Hepatocyte (in vitro differentiated cells): Measurements from ENCODE around the gene OR8B8.

Experiments
- CTCF ChIP-seq: fragments of 200-600 bp; sonication (generic); IDR thresholded peaks from 2 replicates; pipeline ENCODE4 v1.5.1; 2016; ENCODE audit warnings: antibody characterized with exemption, mild to moderate bottlenecking; ENCODE audit not compliant: poor library complexity
- EZH2 ChIP-seq: fragments of 200-600 bp; sonication (generic); IDR thresholded peaks from 2 replicates; pipeline ENCODE4 v1.6.1; 2016; ENCODE audit warnings: antibody characterized with exemption, mild to moderate bottlenecking, borderline replicate concordance
- EZH2phosphoT487 ChIP-seq: fragments of 200-600 bp; sonication (generic); IDR thresholded peaks from one replicate; pipeline ENCODE4 v1.6.1; 2018; ENCODE audit warnings: antibody characterized with exemption, mild to moderate bottlenecking, low read depth, moderate library complexity; ENCODE audit not compliant: unreplicated experiment, severe bottlenecking

DNA sequence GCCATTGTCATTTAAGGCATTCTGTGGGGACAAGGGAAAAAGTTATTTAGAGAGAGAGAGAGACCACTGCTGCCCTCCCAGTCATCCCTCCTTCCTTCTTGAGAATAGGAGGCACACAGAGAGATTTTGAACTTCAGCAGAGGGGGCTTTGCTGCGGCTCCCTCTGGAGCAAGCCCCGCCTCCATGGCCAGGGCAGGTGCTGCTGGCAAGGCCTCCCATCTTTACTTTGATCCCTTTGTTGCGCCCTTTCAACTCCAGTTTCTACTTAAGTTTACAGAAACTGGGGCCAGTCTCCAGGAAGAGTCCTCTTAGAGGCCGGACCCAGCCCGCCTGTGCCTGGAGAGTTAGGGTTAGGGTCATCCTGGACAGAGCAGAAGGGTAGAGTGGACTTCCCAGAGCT lies 4.4 kb downstream of the OR8B8 start:
- TF ChIP-seq CTCF (no peak), EZH2 (no peak), EZH2phosphoT487 (no peak)
